HL-60 (cell line): Measurements from ENCODE around the gene CHST11.

ENCODE experiments used
- GABPA ChIP-seq: IDR thresholded peaks from 2 replicates; pipeline ENCODE4 v1.6.1; 2012; ENCODE audit warnings: low read depth
- TF ChIP-seq, protein P1 (sequence below): IDR thresholded peaks from one replicate; pipeline ENCODE4 v1.5.1; 2011; ENCODE audit warnings: low read length, control low read depth, inconsistent platforms; ENCODE audit not compliant: insufficient read depth

GRCh38 chr12:104475271-104475670 lies 18.5 kb downstream of the CHST11 start:
- TF ChIP-seq, protein P1, sequence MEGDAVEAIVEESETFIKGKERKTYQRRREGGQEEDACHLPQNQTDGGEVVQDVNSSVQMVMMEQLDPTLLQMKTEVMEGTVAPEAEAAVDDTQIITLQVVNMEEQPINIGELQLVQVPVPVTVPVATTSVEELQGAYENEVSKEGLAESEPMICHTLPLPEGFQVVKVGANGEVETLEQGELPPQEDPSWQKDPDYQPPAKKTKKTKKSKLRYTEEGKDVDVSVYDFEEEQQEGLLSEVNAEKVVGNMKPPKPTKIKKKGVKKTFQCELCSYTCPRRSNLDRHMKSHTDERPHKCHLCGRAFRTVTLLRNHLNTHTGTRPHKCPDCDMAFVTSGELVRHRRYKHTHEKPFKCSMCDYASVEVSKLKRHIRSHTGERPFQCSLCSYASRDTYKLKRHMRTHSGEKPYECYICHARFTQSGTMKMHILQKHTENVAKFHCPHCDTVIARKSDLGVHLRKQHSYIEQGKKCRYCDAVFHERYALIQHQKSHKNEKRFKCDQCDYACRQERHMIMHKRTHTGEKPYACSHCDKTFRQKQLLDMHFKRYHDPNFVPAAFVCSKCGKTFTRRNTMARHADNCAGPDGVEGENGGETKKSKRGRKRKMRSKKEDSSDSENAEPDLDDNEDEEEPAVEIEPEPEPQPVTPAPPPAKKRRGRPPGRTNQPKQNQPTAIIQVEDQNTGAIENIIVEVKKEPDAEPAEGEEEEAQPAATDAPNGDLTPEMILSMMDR, result no peak
- TF ChIP-seq GABPA, result no peak
